Hematopoietic multipotent progenitor cell treated with erythropoietin and hydrocortisone succinate and interleukin-3 and kit ligand, for 4 days (in vitro differentiated cells): ENCODE data around the gene ZNF280D.

Experiments used
- DNase-seq: peaks from one replicate; pipeline ENCODE4 v3.0.0-alpha.2; 2015

ZNF280D gene

GRCh38 chr15:56628893-56629532 lies 104.3 kb downstream of the ZNF280D start:
- DNase-seq, result no peak

- DNase-seq, result no peak
Measured at GRCh38 chr15:56619887-56620286, 113.4 kb downstream of the ZNF280D start.

- DNase-seq, result no peak
Measured at GRCh38 chr15:56617628-56618027, 115.7 kb downstream of the ZNF280D start.

DNA sequence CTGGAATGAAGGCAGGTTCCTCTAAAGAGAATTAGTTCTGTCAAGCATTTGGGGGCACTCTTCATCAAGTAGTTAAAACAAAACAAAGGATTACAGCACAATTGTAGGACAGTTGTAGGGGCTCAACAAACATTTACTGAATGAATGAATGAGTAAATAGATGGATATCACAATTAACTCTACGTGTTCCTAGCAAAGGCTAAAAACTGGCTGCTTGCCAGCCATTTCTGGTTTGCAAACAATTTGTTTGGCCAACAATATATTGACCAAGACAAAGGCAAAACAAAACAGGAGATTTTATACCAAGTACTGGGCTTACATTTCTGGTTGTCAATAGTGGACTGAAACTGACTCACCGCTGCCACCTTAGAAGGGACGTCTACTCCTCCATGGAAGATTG lies 116.8 kb downstream of the ZNF280D start:
- no peak for DNase-seq

DNA sequence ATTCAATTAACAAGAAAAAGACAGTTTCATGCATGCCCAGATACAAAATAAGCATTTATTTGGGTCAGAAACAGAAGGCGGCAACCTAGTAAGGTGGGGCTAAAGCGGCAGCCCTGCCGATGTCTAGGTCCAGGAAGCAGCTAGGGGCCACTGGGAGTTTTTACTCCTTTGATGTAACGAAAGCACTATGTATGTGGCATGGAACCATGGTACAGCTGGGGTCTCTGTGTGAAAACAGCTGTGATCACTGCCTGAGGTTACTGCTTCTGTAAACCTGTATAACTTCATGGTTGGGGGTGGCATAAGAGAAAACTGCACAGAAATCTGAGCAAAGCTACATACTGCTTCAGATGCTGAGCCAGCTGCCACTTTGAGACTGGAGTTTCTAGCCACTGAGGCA lies 119.5 kb downstream of the ZNF280D start:
- DNase-seq, result no peak

GRCh38 chr15:56608993-56609392 lies 124.3 kb downstream of the ZNF280D start:
- no peak for DNase-seq

GRCh38 chr15:56608140-56608778 lies 125.0 kb downstream of the ZNF280D start:
- no peak for DNase-seq

- no peak for DNase-seq
Measured at GRCh38 chr15:56602253-56602652, 131.1 kb downstream of the ZNF280D start.

- no peak for DNase-seq
Measured at GRCh38 chr15:56600380-56600779, 132.9 kb downstream of the ZNF280D start.

DNA sequence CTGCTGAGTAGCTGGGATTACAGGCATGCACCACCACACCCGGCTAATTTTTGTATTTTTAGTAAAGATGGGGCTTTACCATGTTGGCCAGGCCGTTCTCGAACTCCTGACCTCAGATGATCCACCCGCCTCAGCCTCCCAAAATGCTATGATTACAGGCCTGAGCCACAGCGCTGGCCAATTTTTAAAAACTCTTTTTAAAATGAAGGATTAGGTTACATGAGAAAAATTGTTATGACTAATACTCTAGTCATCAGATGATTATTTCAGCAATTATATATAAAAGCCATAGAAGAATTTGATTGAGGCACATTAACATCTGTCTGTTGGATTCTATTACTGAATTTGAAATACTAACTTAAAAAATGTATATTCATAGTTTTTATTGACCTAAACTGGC lies 134.3 kb downstream of the ZNF280D start:
- no peak for DNase-seq

DNA sequence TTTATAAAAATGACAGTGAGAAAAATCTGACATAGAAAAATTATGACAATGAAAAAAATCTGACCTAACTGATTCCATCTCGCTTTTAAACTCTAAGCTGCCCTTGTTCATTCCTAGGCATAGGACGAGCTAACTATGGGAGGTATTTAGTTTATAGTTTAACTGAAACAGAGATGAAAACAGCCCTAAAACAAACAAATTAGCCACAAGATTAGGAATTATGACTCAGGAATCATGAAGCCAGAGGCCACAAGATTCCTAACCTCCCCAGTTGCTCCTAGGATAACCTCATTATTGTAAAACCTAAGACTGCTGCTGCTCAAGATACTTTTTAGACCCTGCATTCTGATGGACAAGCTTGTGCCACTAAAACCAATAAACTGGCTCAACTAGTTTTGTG lies 145.6 kb downstream of the ZNF280D start:
- DNase-seq, result no peak

- DNase-seq, result no peak
Measured at GRCh38 chr15:56586206-56586605, 147.1 kb downstream of the ZNF280D start.

DNA sequence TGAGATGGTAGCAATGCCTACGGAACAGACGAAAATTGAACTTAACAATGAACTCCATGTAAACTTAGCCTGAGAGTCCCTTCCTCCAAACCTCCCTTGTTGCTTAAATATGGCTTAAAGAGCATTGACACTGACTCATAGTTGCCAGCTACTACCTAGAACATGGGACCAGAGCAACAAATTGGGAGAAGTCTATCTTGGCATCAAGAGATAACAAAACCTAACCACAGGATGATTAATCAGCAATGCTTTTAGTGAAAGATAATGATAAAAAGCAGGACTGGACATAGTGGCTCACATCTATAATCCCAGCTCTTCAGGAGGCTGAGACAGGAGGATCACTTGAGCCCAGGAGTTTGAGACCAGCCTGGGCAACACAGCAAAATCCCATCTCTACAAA lies 150.5 kb downstream of the ZNF280D start:
- DNase-seq, result peak; percentile 23
